ENCODE results near the gene ABCB4.

DNA sequence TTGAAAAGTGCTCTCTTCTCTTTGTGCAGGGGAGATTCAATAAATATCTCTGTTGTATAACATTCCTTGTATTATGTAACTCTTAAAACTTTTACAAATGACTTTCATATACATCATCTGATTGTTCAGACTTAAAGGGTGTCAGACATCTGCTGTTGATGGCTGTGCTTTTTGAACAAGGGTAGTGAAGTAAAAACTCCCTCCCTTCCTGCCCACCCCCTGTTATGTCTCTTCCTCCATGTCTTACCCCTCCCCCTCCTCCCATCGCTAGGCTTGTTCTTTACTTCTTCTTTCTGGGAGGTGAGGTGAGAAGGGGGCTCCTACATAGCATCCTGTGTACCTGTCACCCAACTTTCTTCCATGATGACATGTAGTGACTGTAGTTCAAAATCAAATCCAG lies 23.4 kb upstream of the ABCB4 start:
- TF ChIP-seq, protein P1, sequence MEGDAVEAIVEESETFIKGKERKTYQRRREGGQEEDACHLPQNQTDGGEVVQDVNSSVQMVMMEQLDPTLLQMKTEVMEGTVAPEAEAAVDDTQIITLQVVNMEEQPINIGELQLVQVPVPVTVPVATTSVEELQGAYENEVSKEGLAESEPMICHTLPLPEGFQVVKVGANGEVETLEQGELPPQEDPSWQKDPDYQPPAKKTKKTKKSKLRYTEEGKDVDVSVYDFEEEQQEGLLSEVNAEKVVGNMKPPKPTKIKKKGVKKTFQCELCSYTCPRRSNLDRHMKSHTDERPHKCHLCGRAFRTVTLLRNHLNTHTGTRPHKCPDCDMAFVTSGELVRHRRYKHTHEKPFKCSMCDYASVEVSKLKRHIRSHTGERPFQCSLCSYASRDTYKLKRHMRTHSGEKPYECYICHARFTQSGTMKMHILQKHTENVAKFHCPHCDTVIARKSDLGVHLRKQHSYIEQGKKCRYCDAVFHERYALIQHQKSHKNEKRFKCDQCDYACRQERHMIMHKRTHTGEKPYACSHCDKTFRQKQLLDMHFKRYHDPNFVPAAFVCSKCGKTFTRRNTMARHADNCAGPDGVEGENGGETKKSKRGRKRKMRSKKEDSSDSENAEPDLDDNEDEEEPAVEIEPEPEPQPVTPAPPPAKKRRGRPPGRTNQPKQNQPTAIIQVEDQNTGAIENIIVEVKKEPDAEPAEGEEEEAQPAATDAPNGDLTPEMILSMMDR (IDR thresholded peaks at IDR 0.05): no peak
- no peak for TF ChIP-seq POLR2A (IDR thresholded peaks at IDR 0.05)

Data from testis (tissue), 2 donors.